LNCaP clone FGC (cell line): Measurements from ENCODE around the gene TCEA2.

Source experiments
- DNase-seq: peaks from one replicate; pipeline ENCODE4 v3.0.0-alpha.2; 2011; ENCODE audit warnings: low read depth
- H3K4me3 ChIP-seq: 2 replicates; pipeline ENCODE4 v1.5.1; 2011; ENCODE audit warnings: mild to moderate bottlenecking, low read depth, low read length, control low read depth
- CTCF ChIP-seq: IDR thresholded peaks from 2 replicates; pipeline ENCODE4 v1.5.1; 2012; ENCODE audit warnings: mild to moderate bottlenecking; ENCODE audit not compliant: control insufficient read depth, insufficient read depth; ENCODE audit errors: extremely low read depth

TCEA2 gene

GRCh38 chr20:64067733-64068307, 4.8 kb downstream of the TCEA2 start:
- no peak overlapping the region for H3K4me3 ChIP-seq
- no peak for DNase-seq
- TF ChIP-seq CTCF = no peak

- H3K4me3 ChIP-seq = no peak overlapping the region
- TF ChIP-seq CTCF = no peak
Measured at GRCh38 chr20:64068386-64069208, 5.6 kb downstream of the TCEA2 start.

GRCh38 chr20:64069209-64069613, 6.2 kb downstream of the TCEA2 start:
- DNase-seq = no peak
- no peak for TF ChIP-seq CTCF
- no peak overlapping the region for H3K4me3 ChIP-seq

More at GRCh38 chr20:64068386-64069208, 5.6 kb downstream of the TCEA2 start:
- no peak for DNase-seq

- DNase-seq = no peak
- no peak overlapping the region for H3K4me3 ChIP-seq
- TF ChIP-seq CTCF = peak; percentile 65
Measured at GRCh38 chr20:64069614-64070243, 6.7 kb downstream of the TCEA2 start.

GRCh38 chr20:64070244-64070993, 7.4 kb downstream of the TCEA2 start:
- no peak for DNase-seq
- no peak overlapping the region for H3K4me3 ChIP-seq
- no peak for TF ChIP-seq CTCF

GRCh38 chr20:64071341-64072332, 8.6 kb downstream of the TCEA2 start:
- no peak for TF ChIP-seq CTCF
- H3K4me3 ChIP-seq = no peak overlapping the region
- no peak for DNase-seq
